PC-3 (cell line): ENCODE results near the gene LRP1B.

Experiments
- EZH2 ChIP-seq: fragments of 300-600 bp; sonication (generic); IDR thresholded peaks from one replicate; pipeline ENCODE4 v1.6.1; 2017; ENCODE audit warnings: antibody characterized with exemption, mild to moderate bottlenecking, low read length; ENCODE audit not compliant: unreplicated experiment
- TF ChIP-seq, protein P1 (sequence below): fragments of 300-600 bp; sonication (generic); conservative IDR thresholded peaks from 2 replicates; pipeline ENCODE4 v1.5.1; 2017; ENCODE audit warnings: antibody characterized with exemption, low read depth, mild to moderate bottlenecking, low read length

DNA sequence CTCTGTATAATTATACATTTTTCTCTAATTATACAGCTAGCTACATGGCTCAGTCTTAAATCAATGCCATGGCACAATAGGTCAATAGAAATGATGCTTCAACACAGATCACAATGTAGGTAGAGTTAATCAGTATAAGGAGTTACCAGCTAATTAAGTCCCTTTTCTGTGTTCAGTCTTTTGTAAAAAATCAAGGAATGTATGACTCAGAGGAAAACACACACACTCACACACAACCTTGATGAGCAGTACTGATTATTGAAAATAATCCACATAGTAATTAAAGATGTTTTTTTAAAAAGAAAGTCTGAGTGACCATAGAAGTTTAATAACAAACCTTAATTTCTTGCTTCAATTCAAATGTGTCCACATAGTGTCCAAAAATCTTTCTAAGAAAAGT, 691.3 kb downstream of the LRP1B start:
- TF ChIP-seq EZH2, result no peak
- TF ChIP-seq, protein P1, sequence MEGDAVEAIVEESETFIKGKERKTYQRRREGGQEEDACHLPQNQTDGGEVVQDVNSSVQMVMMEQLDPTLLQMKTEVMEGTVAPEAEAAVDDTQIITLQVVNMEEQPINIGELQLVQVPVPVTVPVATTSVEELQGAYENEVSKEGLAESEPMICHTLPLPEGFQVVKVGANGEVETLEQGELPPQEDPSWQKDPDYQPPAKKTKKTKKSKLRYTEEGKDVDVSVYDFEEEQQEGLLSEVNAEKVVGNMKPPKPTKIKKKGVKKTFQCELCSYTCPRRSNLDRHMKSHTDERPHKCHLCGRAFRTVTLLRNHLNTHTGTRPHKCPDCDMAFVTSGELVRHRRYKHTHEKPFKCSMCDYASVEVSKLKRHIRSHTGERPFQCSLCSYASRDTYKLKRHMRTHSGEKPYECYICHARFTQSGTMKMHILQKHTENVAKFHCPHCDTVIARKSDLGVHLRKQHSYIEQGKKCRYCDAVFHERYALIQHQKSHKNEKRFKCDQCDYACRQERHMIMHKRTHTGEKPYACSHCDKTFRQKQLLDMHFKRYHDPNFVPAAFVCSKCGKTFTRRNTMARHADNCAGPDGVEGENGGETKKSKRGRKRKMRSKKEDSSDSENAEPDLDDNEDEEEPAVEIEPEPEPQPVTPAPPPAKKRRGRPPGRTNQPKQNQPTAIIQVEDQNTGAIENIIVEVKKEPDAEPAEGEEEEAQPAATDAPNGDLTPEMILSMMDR, result no peak
